T47D (cell line): Measurements from ENCODE around the gene TXNDC15.

Experiments
- DNase-seq, 2 experiments: peaks; one replicate each; pipeline versions ENCODE4 v3.0.0 to v3.0.0-alpha.2; 2011 to 2012; ENCODE audit warnings: low read depth in 1 of 2, low spot score in 1 of 2
- JUND ChIP-seq: IDR thresholded peaks from 2 replicates; pipeline ENCODE4 v1.6.1; 2012; ENCODE audit warnings: low read depth
- in situ Hi-C: cut with HindIII; loops from 2 replicates; pipeline ENCODE4 v1.10.0; 2016; ENCODE audit warnings: low sequenced_read_pairs, low pct_unique_long_range_greater_than_20kb

Gene TXNDC15

DNA sequence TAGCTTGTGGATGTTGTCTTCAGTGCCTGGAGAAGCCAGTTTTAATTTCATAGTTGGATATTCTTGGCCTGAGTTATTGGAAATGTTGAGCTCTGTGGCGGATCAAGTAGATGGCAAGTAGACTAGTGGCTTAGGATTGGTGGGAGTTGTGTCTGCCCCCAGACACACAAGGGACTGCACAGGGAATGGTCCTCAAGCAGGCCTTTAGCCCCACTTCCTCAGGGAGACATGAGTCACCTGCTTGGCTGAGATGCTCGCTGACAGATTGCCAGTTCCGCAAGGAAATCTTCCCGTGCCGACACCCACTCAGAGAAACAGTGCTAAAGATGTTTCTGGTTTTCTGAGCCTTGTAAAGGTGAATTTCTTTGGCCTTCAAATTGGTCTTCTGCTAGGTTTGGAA is 74.7 kb downstream of the TXNDC15 start:
- in situ Hi-C loops, result no loop called here
- TF ChIP-seq JUND, result no peak
- DNase-seq, result no peak

DNA sequence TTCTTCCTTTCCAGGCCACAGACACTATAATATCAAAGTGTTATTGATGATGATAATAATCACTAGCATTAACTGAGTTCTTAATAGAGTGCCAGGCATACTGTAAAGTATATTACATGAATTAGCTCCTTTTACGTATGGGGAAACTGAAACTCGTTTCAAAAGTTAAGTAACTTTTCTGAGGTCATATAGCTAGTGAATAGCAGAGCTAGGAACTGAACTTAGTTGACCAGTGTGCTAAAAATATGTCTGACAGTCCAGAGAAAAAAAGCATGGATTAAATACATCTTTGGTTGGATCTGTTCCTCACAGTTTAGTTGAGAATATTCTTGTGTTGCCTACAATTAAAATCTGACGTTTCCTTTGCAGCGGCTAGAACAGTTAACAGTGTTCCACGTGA is 75.1 kb downstream of the TXNDC15 start:
- TF ChIP-seq JUND, result no peak
- no peak for DNase-seq
- in situ Hi-C loops, result no loop called here
